HCT116 (cell line): Measurements from ENCODE around the gene VAPA.

ENCODE experiments used
- CEBPB ChIP-seq: IDR thresholded peaks from 2 replicates; pipeline ENCODE4 v1.6.1; 2012; ENCODE audit warnings: low read depth
- CTCF ChIP-seq, 3 experiments: fragments of 200-600 bp in 1 of 3; sonication (generic) in 1 of 3; IDR thresholded peaks in 2 of 3; conservative IDR thresholded peaks in 1 of 3; 2 replicates each; pipeline ENCODE4 v1.5.1; 2012 to 2017; ENCODE audit warnings: low read depth in 2 of 3, low read length in 2 of 3, antibody characterized with exemption in 1 of 3, borderline replicate concordance in 1 of 3, control low read depth in 1 of 3, mild to moderate bottlenecking in 1 of 3, mixed read lengths in 1 of 3, mixed run types in 1 of 3, moderate library complexity in 1 of 3; ENCODE audit not compliant: insufficient read depth in 1 of 3
- ELF1 ChIP-seq: IDR thresholded peaks from 2 replicates; pipeline ENCODE4 v1.6.1; 2012; ENCODE audit warnings: low read depth, borderline replicate concordance
- EZH2 ChIP-seq: fragments of 200-600 bp; sonication (generic); IDR thresholded peaks from 2 replicates; pipeline ENCODE4 v1.6.1; 2017; ENCODE audit warnings: antibody characterized with exemption, mixed run types
- EZH2phosphoT487 ChIP-seq: fragments of 200-600 bp; IDR thresholded peaks from 2 replicates; pipeline ENCODE4 v1.6.1; 2018; ENCODE audit warnings: antibody characterized with exemption, borderline replicate concordance
- POLR2A ChIP-seq: IDR thresholded peaks from 2 replicates; pipeline ENCODE4 v1.7.0; 2011; ENCODE audit warnings: borderline replicate concordance; ENCODE audit not compliant: insufficient read depth, insufficient read length; ENCODE audit errors: extremely low read depth
- POLR2AphosphoS5 ChIP-seq: IDR thresholded peaks from 2 replicates; pipeline ENCODE4 v1.6.1; 2011; ENCODE audit warnings: mild to moderate bottlenecking, low read depth, low read length, moderate library complexity
- RAD21 ChIP-seq: IDR thresholded peaks from 2 replicates; pipeline ENCODE4 v1.6.1; 2012; ENCODE audit warnings: low read depth, mild to moderate bottlenecking
- SIN3A ChIP-seq: IDR thresholded peaks from 2 replicates; pipeline ENCODE4 v1.6.1; 2012; ENCODE audit warnings: low read depth
- SRF ChIP-seq: IDR thresholded peaks from 2 replicates; pipeline ENCODE4 v1.6.1; 2012; ENCODE audit warnings: low read depth
- ZBTB33 ChIP-seq: IDR thresholded peaks from 2 replicates; pipeline ENCODE4 v1.6.1; 2011; ENCODE audit warnings: mild to moderate bottlenecking, low read length, moderate library complexity; ENCODE audit not compliant: insufficient replicate concordance; ENCODE audit errors: extremely low read depth
- ZNF274 ChIP-seq: fragments of 200-500 bp; sonication (Bioruptor generic); IDR thresholded peaks from 2 replicates; pipeline ENCODE4 v1.6.1; 2014; ENCODE audit warnings: mild to moderate bottlenecking, low read depth, low read length, inconsistent platforms
- TF ChIP-seq, protein P1 (sequence below): IDR thresholded peaks from 2 replicates; pipeline ENCODE4 v1.6.1; 2012; ENCODE audit warnings: low read depth
- TF ChIP-seq, protein P2 (sequence below): IDR thresholded peaks from 2 replicates; pipeline ENCODE4 v1.6.1; 2012

GRCh38 chr18:9943311-9943710 is 29.5 kb downstream of the VAPA start:
- TF ChIP-seq RAD21, result no peak
- TF ChIP-seq CTCF (IDR thresholded peaks at IDR 0.05 in 2 of 3, conservative IDR thresholded peaks at IDR 0.05 in 1 of 3; ENCODE audit: borderline replicate concordance in 1 of 3, insufficient read depth in 1 of 3, low read depth in 2 of 3, low read length in 2 of 3), result no peak
- no peak for TF ChIP-seq ZNF274
- no peak for TF ChIP-seq POLR2AphosphoS5
- TF ChIP-seq, protein P1, sequence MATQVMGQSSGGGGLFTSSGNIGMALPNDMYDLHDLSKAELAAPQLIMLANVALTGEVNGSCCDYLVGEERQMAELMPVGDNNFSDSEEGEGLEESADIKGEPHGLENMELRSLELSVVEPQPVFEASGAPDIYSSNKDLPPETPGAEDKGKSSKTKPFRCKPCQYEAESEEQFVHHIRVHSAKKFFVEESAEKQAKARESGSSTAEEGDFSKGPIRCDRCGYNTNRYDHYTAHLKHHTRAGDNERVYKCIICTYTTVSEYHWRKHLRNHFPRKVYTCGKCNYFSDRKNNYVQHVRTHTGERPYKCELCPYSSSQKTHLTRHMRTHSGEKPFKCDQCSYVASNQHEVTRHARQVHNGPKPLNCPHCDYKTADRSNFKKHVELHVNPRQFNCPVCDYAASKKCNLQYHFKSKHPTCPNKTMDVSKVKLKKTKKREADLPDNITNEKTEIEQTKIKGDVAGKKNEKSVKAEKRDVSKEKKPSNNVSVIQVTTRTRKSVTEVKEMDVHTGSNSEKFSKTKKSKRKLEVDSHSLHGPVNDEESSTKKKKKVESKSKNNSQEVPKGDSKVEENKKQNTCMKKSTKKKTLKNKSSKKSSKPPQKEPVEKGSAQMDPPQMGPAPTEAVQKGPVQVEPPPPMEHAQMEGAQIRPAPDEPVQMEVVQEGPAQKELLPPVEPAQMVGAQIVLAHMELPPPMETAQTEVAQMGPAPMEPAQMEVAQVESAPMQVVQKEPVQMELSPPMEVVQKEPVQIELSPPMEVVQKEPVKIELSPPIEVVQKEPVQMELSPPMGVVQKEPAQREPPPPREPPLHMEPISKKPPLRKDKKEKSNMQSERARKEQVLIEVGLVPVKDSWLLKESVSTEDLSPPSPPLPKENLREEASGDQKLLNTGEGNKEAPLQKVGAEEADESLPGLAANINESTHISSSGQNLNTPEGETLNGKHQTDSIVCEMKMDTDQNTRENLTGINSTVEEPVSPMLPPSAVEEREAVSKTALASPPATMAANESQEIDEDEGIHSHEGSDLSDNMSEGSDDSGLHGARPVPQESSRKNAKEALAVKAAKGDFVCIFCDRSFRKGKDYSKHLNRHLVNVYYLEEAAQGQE, result no peak
- TF ChIP-seq EZH2phosphoT487, result no peak
- no peak for TF ChIP-seq ELF1
- TF ChIP-seq SIN3A, result no peak
- TF ChIP-seq EZH2, result no peak
- no peak for TF ChIP-seq POLR2A
- no peak for TF ChIP-seq CEBPB
- TF ChIP-seq, protein P2, sequence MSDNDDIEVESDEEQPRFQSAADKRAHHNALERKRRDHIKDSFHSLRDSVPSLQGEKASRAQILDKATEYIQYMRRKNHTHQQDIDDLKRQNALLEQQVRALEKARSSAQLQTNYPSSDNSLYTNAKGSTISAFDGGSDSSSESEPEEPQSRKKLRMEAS, result no peak
- TF ChIP-seq SRF, result no peak
- TF ChIP-seq ZBTB33, result no peak
